Activated CD8-positive, alpha-beta memory T cell treated with anti-CD3 and anti-CD28 coated beads for 24 hours (primary cell): Measurements from ENCODE around the gene METTL22.

Source experiments
- DNase-seq: peaks from one replicate; pipeline ENCODE4 v3.0.0-alpha.2; 2020

METTL22 gene

GRCh38 chr16:8595783-8596182 lies 25.7 kb upstream of the METTL22 start:
- DNase-seq: no peak

GRCh38 chr16:8596581-8596980 lies 24.9 kb upstream of the METTL22 start:
- no peak for DNase-seq

GRCh38 chr16:8600144-8600775 lies 21.2 kb upstream of the METTL22 start:
- DNase-seq: no peak

- no peak for DNase-seq
Measured at GRCh38 chr16:8605554-8605953, 15.9 kb upstream of the METTL22 start.

GRCh38 chr16:8607214-8607613 lies 14.3 kb upstream of the METTL22 start:
- no peak for DNase-seq

GRCh38 chr16:8611122-8611521 lies 10.4 kb upstream of the METTL22 start:
- no peak for DNase-seq

- DNase-seq: no peak
Measured at GRCh38 chr16:8611886-8612600, 9.5 kb upstream of the METTL22 start.

GRCh38 chr16:8614435-8615029 lies 7.0 kb upstream of the METTL22 start:
- no peak for DNase-seq

GRCh38 chr16:8619671-8620370 lies 1.7 kb upstream of the METTL22 start:
- no peak for DNase-seq

- no peak for DNase-seq
Measured at GRCh38 chr16:8620535-8620934, 963 bp upstream of the METTL22 start.

- no peak for DNase-seq
Measured at GRCh38 chr16:8621222-8621571, 301 bp upstream of the METTL22 start.

GRCh38 chr16:8622315-8622656 lies 788 bp downstream of the METTL22 start:
- DNase-seq: no peak

GRCh38 chr16:8623634-8624033 lies 2.1 kb downstream of the METTL22 start:
- no peak for DNase-seq

GRCh38 chr16:8625491-8626087 lies 4.1 kb downstream of the METTL22 start:
- DNase-seq: no peak

- no peak for DNase-seq
Measured at GRCh38 chr16:8626946-8627345, 5.4 kb downstream of the METTL22 start.

- no peak for DNase-seq
Measured at GRCh38 chr16:8627456-8627855, 6.0 kb downstream of the METTL22 start.

GRCh38 chr16:8628981-8629725 lies 7.7 kb downstream of the METTL22 start:
- no peak for DNase-seq

- no peak for DNase-seq
Measured at GRCh38 chr16:8630255-8630953, 8.9 kb downstream of the METTL22 start.

GRCh38 chr16:8631373-8631772 lies 9.9 kb downstream of the METTL22 start:
- DNase-seq: no peak

GRCh38 chr16:8631818-8632465 lies 10.4 kb downstream of the METTL22 start:
- DNase-seq: no peak

GRCh38 chr16:8632675-8633182 lies 11.2 kb downstream of the METTL22 start:
- no peak for DNase-seq
